ENCODE results near the gene SLF1.

SLF1 gene

DNA sequence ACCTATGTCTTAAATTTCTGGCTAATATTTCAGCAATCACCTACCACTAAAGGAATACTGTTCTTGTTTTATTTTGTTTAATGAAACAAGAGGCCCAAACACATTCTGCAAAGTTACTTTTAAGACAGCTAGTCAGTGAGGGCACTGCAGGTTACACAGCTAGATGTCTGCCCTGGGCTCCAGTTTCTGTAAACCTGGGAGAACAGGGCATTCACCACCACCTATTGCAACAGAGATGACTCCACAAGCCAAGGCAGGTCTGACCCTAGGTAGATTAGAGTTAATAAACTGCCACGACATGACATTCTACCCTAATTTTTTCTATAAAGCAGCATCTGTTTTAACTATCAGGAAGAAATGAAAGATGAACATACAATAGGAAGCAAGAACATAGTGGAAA lies 90.8 kb downstream of the SLF1 start:
- DNase-seq, result no peak
- no peak overlapping the region for H3K4me3 ChIP-seq
- intact Hi-C loops (cut with DNase I; ENCODE audit: low total_unique reads), result no loop called here
- no peaks in the 10 kb centered on the region for H3K9me3 ChIP-seq
- H3K4me1 ChIP-seq, result no peaks in the 10 kb centered on the region
- peaks cover 0 to 10% (median 0%) of the 10 kb centered on the region in 3 donors for H3K36me3 ChIP-seq
- no peaks in the 10 kb centered on the region for H3K27me3 ChIP-seq
- TF ChIP-seq, protein P1, sequence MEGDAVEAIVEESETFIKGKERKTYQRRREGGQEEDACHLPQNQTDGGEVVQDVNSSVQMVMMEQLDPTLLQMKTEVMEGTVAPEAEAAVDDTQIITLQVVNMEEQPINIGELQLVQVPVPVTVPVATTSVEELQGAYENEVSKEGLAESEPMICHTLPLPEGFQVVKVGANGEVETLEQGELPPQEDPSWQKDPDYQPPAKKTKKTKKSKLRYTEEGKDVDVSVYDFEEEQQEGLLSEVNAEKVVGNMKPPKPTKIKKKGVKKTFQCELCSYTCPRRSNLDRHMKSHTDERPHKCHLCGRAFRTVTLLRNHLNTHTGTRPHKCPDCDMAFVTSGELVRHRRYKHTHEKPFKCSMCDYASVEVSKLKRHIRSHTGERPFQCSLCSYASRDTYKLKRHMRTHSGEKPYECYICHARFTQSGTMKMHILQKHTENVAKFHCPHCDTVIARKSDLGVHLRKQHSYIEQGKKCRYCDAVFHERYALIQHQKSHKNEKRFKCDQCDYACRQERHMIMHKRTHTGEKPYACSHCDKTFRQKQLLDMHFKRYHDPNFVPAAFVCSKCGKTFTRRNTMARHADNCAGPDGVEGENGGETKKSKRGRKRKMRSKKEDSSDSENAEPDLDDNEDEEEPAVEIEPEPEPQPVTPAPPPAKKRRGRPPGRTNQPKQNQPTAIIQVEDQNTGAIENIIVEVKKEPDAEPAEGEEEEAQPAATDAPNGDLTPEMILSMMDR (IDR thresholded peaks at IDR 0.05), result no peak
- H3K27ac ChIP-seq, result no peak overlapping the region

DNA sequence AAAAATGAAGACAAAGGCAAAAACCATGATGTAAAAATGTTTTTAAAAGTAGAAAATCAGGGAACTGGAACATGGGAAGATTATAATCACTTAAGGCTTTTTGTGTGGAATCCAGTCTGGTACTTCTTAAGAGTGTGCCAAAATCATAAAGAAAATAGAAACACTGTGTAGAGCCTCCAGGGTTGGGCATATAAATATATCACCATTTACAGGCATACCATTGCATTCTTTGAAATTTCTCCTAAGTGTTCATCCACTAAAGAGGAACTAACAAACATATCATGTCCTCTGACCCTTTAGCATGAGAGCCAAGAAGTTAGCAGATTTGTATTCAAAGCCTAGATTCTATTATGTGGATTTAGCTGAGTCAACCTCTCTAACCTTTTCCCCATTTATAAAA lies 93.3 kb downstream of the SLF1 start:
- Histone ChIP-seq H3K9me3 (no peaks in the 10 kb centered on the region), H3K27ac (no peak overlapping the region), H3K27me3 (no peaks in the 10 kb centered on the region), H3K4me3 (no peak overlapping the region), H3K4me1 (no peaks in the 10 kb centered on the region), H3K36me3 (peaks cover 0 to 10% (median 0%) of the 10 kb centered on the region in 3 donors)
- intact Hi-C loops (cut with DNase I; ENCODE audit: low total_unique reads), result no loop called here
- TF ChIP-seq, protein P1 (IDR thresholded peaks at IDR 0.05), result no peak
- no peak for DNase-seq

DNA sequence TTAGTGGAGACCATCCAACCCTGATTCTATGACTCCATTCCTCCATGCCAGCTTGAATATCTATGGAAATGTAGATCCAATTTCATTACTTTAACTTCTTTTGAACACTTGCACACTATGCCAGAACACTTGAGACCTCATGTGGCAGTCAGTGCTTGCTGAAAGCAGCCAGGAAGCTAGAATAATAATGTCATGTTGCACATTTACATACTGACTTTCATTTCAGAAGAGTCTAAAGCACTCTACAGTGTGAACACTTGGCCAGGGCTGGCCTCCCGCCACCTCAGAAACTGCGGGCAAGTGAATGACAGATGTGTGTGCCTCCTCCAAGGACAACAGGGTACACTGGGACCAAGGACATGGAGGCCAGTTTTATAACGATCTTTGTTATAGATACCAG lies 97.3 kb downstream of the SLF1 start:
- Histone ChIP-seq H3K4me3 (no peak overlapping the region), H3K4me1 (no peaks in the 10 kb centered on the region), H3K36me3 (peaks cover 0 to 8% (median 0%) of the 10 kb centered on the region in 3 donors), H3K9me3 (no peaks in the 10 kb centered on the region), H3K27ac (no peak overlapping the region), H3K27me3 (no peaks in the 10 kb centered on the region)
- no peak for DNase-seq
- intact Hi-C loops (cut with DNase I; ENCODE audit: low total_unique reads), result no loop called here
- TF ChIP-seq, protein P1 (IDR thresholded peaks at IDR 0.05), result no peak

DNA sequence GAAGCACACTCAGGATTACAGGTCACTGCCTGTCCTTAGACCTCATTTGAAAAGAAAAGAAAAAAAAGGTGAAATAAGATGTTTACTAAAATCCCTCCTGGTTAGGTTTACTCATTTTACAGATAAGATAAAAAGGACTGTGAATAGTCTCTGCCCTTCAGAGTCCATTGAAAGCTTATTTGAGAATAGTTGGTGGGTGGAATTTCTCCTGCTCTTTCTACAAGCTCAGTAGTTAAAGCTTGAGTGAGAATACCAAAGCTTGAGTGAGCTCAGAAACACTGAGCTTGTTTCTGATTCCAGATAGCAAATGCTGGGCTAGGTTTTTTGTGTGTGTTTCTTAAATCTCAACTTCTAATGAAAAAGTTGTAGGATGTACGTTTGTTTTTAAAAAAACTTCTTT lies 106.7 kb downstream of the SLF1 start:
- H3K4me3 ChIP-seq, result no peak overlapping the region
- TF ChIP-seq, protein P1 (IDR thresholded peaks at IDR 0.05), result no peak
- no peaks in the 10 kb centered on the region for H3K4me1 ChIP-seq
- H3K36me3 ChIP-seq, result no peaks in the 10 kb centered on the region
- H3K27me3 ChIP-seq, result no peaks in the 10 kb centered on the region
- no peaks in the 10 kb centered on the region for H3K9me3 ChIP-seq
- H3K27ac ChIP-seq, result no peak overlapping the region
- no peak for DNase-seq
- intact Hi-C loops (cut with DNase I; ENCODE audit: low total_unique reads), result no loop called here

DNA sequence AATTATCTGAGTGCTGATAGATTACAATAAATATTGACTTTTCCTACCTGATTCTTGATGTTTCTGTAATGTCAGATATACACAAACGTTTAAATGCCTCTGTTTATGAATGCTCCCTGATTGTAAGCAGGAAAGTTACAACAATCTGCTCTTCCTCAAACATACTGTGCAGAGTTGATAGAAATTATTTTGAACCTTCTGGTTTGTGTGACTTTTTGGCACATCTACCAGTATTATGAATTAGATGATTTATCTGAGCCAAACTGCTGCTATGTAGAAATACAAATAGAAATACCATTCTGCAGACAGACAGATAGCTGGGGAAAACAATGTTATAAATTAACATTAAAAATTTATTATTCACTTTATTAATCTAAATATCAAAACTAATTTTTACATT lies 113.0 kb downstream of the SLF1 start:
- Histone ChIP-seq H3K27me3 (no peaks in the 10 kb centered on the region), H3K9me3 (no peaks in the 10 kb centered on the region), H3K4me1 (no peaks in the 10 kb centered on the region), H3K36me3 (no peaks in the 10 kb centered on the region), H3K27ac (no peak overlapping the region), H3K4me3 (no peak overlapping the region)
- no peak for DNase-seq
- intact Hi-C loops (cut with DNase I; ENCODE audit: low total_unique reads), result no loop called here
- TF ChIP-seq, protein P1 (IDR thresholded peaks at IDR 0.05), result no peak

DNA sequence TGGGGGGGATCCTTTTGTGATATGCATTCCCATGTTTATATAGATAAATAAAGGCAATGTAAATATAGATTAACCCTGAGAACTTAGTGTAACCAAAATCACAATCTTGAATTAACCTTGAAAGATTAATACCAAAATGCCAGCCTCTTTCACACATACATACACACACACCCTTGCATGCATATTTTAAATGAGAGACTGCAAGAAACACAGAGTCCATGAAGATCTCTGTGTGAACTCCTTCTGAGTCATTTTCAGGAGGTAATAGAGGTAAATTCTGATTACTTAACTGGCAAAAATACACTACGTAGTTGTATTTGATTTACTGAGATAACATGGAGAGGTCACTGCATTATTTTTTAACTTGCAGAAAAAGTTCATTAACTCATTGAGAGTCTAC lies 118.0 kb downstream of the SLF1 start:
- Histone ChIP-seq H3K36me3 (no peaks in the 10 kb centered on the region), H3K27ac (no peak overlapping the region), H3K4me1 (no peaks in the 10 kb centered on the region), H3K4me3 (no peak overlapping the region), H3K27me3 (no peaks in the 10 kb centered on the region), H3K9me3 (no peaks in the 10 kb centered on the region)
- intact Hi-C loops (cut with DNase I; ENCODE audit: low total_unique reads), result no loop called here
- no peak for DNase-seq
- TF ChIP-seq, protein P1 (IDR thresholded peaks at IDR 0.05), result no peak
